ENCODE measurements around the gene MBD3L1.

MBD3L1 gene

GRCh38 chr19:8890260-8890659 lies 58.1 kb downstream of the MBD3L1 start:
- no peak for TF ChIP-seq CTCF (IDR thresholded peaks at IDR 0.05; ENCODE audit: insufficient read depth, low read length, poor library complexity, severe bottlenecking)
- TF ChIP-seq EZH2phosphoT487 (conservative IDR thresholded peaks at IDR 0.05; ENCODE audit: low read length) = no peak
- Histone ChIP-seq H2AFZ (ENCODE audit: low read depth, low read length, severe bottlenecking) (no peak overlapping the region), H3K9ac (ENCODE audit: low read length) (no peak overlapping the region), H3K4me3 (ENCODE audit: insufficient read depth, low read length, poor library complexity, severe bottlenecking) (no peak overlapping the region), H3K36me3 (ENCODE audit: low read length) (no peaks in the 10 kb centered on the region), H3K27ac (ENCODE audit: low read depth, low read length) (no peak overlapping the region), H3K27me3 (ENCODE audit: low read length) (no peaks in the 10 kb centered on the region), H3F3A (ENCODE audit: insufficient read depth) (no peaks in the 10 kb centered on the region), H3K9me3 (ENCODE audit: insufficient read depth, low read length) (no peaks in the 10 kb centered on the region), H3K9me2 (replicated peaks; ENCODE audit: insufficient read depth, low read length) (no peaks in the 10 kb centered on the region), H3K4me2 (ENCODE audit: low read depth, low read length, poor library complexity, severe bottlenecking) (no peak overlapping the region), H4K20me1 (ENCODE audit: low read depth, low read length) (no peaks in the 10 kb centered on the region), H3K79me2 (ENCODE audit: insufficient read depth, low read length) (no peaks in the 10 kb centered on the region)

Data from SU-DHL-6 (cell line).